Hematopoietic multipotent progenitor cell treated with erythropoietin and hydrocortisone succinate and interleukin-3 and kit ligand, for 8 days (in vitro differentiated cells): ENCODE data around the gene C2orf68.
"Not testable (repeated sequence)": the region's sequence is repeated elsewhere in the genome, so short reads cannot be mapped to it uniquely, and the experiment has no call there.

ENCODE experiments used
- DNase-seq: peaks from one replicate; pipeline ENCODE4 v3.0.0-alpha.2; 2015

C2orf68 gene

GRCh38 chr2:85623991-85624390 is 12.1 kb upstream of the C2orf68 start:
- peak; percentile 29 for DNase-seq

GRCh38 chr2:85621338-85621737 is 9.5 kb upstream of the C2orf68 start:
- DNase-seq: no peak

- DNase-seq: no peak
These were observed 7.8 kb upstream of the C2orf68 start for GRCh38 chr2:85619617-85620016.

- not testable (repeated sequence) for DNase-seq
These were observed 5.9 kb upstream of the C2orf68 start for GRCh38 chr2:85617723-85618122.

GRCh38 chr2:85615413-85615728 is 3.5 kb upstream of the C2orf68 start:
- no peak for DNase-seq

- DNase-seq: not testable (repeated sequence)
These were observed 2.9 kb upstream of the C2orf68 start for GRCh38 chr2:85614757-85615156.

GRCh38 chr2:85613717-85614515 is 2.0 kb upstream of the C2orf68 start:
- DNase-seq: no peak

- no peak for DNase-seq
These were observed 605 bp downstream of the C2orf68 start for GRCh38 chr2:85611217-85611704.

- no peak for DNase-seq
These were observed 4.3 kb downstream of the C2orf68 start for GRCh38 chr2:85607268-85608215.

GRCh38 chr2:85606116-85606455 is 5.8 kb downstream of the C2orf68 start:
- no peak for DNase-seq

- DNase-seq: no peak
These were observed 6.3 kb downstream of the C2orf68 start for GRCh38 chr2:85605406-85606115.

GRCh38 chr2:85604568-85605339 is 7.1 kb downstream of the C2orf68 start:
- no peak for DNase-seq

- DNase-seq: not testable (repeated sequence)
These were observed 7.8 kb downstream of the C2orf68 start for GRCh38 chr2:85604133-85604444.

GRCh38 chr2:85602476-85603234 is 9.2 kb downstream of the C2orf68 start, which contains the start of gene TMEM150A:
Gene TMEM150A (minus strand): TSS chr2:85602698. CDS start chr2:85601948, 750 bp downstream.
- peak; percentile 88 for DNase-seq

- DNase-seq: no peak
These were observed 9.9 kb downstream of the C2orf68 start for GRCh38 chr2:85601771-85602475.

GRCh38 chr2:85600951-85601770 is 10.7 kb downstream of the C2orf68 start:
- DNase-seq: no peak

- no peak for DNase-seq
These were observed 11.7 kb downstream of the C2orf68 start for GRCh38 chr2:85600235-85600575.

GRCh38 chr2:85599468-85600234 is 12.2 kb downstream of the C2orf68 start:
- no peak for DNase-seq

GRCh38 chr2:85598594-85599340 is 13.1 kb downstream of the C2orf68 start:
- DNase-seq: no peak
